ENCODE measurements around the gene ARL13B.

GRCh38 chr3:94009608-94010007 lies 29.7 kb downstream of the ARL13B start:
- TF ChIP-seq, protein P1, sequence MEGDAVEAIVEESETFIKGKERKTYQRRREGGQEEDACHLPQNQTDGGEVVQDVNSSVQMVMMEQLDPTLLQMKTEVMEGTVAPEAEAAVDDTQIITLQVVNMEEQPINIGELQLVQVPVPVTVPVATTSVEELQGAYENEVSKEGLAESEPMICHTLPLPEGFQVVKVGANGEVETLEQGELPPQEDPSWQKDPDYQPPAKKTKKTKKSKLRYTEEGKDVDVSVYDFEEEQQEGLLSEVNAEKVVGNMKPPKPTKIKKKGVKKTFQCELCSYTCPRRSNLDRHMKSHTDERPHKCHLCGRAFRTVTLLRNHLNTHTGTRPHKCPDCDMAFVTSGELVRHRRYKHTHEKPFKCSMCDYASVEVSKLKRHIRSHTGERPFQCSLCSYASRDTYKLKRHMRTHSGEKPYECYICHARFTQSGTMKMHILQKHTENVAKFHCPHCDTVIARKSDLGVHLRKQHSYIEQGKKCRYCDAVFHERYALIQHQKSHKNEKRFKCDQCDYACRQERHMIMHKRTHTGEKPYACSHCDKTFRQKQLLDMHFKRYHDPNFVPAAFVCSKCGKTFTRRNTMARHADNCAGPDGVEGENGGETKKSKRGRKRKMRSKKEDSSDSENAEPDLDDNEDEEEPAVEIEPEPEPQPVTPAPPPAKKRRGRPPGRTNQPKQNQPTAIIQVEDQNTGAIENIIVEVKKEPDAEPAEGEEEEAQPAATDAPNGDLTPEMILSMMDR (IDR thresholded peaks at IDR 0.05; ENCODE audit: low read length): no peak
- TF ChIP-seq EZH2 (IDR thresholded peaks at IDR 0.05; ENCODE audit: borderline replicate concordance, low read length): no peak
